ENCODE data around the gene DAGLA. TPM values are rescaled to one million over a fixed set of nuclear protein-coding genes. Genes with fewer than 3 reads are reported as not detected.

DAGLA gene
- total and polyA plus RNA-seq, 2 experiments from 2014 or later = 2.1 to 6.3 TPM

- Histone ChIP-seq H3K36me3 (no peaks in the 10 kb centered on the region), H3K4me1 (ENCODE audit: low read depth) (peaks cover 13% of the 10 kb centered on the region), H3K9me3 (ENCODE audit: low read depth) (no peaks in the 10 kb centered on the region), H3K27me3 (no peaks in the 10 kb centered on the region), H3K27ac (peak overlapping the region; percentile 34), H3K4me3 (no peak overlapping the region)
- no peak for DNase-seq (ENCODE audit: low read depth in 1 of 2, low spot score in 1 of 2)
- TF ChIP-seq, protein P1, sequence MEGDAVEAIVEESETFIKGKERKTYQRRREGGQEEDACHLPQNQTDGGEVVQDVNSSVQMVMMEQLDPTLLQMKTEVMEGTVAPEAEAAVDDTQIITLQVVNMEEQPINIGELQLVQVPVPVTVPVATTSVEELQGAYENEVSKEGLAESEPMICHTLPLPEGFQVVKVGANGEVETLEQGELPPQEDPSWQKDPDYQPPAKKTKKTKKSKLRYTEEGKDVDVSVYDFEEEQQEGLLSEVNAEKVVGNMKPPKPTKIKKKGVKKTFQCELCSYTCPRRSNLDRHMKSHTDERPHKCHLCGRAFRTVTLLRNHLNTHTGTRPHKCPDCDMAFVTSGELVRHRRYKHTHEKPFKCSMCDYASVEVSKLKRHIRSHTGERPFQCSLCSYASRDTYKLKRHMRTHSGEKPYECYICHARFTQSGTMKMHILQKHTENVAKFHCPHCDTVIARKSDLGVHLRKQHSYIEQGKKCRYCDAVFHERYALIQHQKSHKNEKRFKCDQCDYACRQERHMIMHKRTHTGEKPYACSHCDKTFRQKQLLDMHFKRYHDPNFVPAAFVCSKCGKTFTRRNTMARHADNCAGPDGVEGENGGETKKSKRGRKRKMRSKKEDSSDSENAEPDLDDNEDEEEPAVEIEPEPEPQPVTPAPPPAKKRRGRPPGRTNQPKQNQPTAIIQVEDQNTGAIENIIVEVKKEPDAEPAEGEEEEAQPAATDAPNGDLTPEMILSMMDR (IDR thresholded peaks at IDR 0.05; ENCODE audit: low read depth, low read length) = no peak
These were observed 48.1 kb downstream of the DAGLA start for GRCh38 chr11:61728066-61728939.

DNA sequence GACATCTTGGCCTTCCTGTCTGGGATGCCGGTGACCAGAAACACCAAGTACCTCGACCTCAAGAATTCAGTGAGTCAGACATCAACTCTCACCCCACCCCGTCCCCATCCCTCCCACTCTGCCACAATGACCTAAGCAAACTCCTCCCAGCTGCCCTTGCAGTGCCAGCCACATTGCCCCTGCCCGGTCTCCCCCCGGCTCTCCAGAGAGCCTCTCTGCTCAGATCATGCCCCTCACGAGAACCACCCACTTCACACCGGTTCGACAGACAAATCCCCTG, 48.7 kb downstream of the DAGLA start:
- no peaks in the 10 kb centered on the region for H3K36me3 ChIP-seq
- TF ChIP-seq, protein P1 (IDR thresholded peaks at IDR 0.05; ENCODE audit: low read depth, low read length) = no peak

GRCh38 chr11:61730240-61730994, 50.2 kb downstream of the DAGLA start:
- no peak for DNase-seq (ENCODE audit: low read depth in 1 of 2, low spot score in 1 of 2)
- Histone ChIP-seq H3K27me3 (no peaks in the 10 kb centered on the region), H3K27ac (no peak overlapping the region), H3K9me3 (ENCODE audit: low read depth) (no peaks in the 10 kb centered on the region), H3K4me1 (ENCODE audit: low read depth) (peaks cover 13% of the 10 kb centered on the region), H3K36me3 (no peaks in the 10 kb centered on the region), H3K4me3 (no peak overlapping the region)
- TF ChIP-seq, protein P1 (IDR thresholded peaks at IDR 0.05; ENCODE audit: low read depth, low read length) = no peak

More for the DNA sequence above, 48.7 kb downstream of the DAGLA start:
- H3K4me3 ChIP-seq = no peak overlapping the region
- H3K27me3 ChIP-seq = no peaks in the 10 kb centered on the region
- H3K9me3 ChIP-seq (ENCODE audit: low read depth) = no peaks in the 10 kb centered on the region
- peaks cover 13% of the 10 kb centered on the region for H3K4me1 ChIP-seq (ENCODE audit: low read depth)
- peak overlapping the region; percentile 34 for H3K27ac ChIP-seq
- DNase-seq (ENCODE audit: low read depth in 1 of 2, low spot score in 1 of 2) = peak in 1 of 2 donors; percentile 31

- H3K27ac ChIP-seq = no peak overlapping the region
These were observed 51.2 kb downstream of the DAGLA start for GRCh38 chr11:61731211-61731951.

More at GRCh38 chr11:61731211-61731951, 51.2 kb downstream of the DAGLA start:
- H3K27me3 ChIP-seq = no peaks in the 10 kb centered on the region
- no peaks in the 10 kb centered on the region for H3K36me3 ChIP-seq
- no peak for DNase-seq (ENCODE audit: low read depth in 1 of 2, low spot score in 1 of 2)
- TF ChIP-seq, protein P1 (IDR thresholded peaks at IDR 0.05; ENCODE audit: low read depth, low read length) = no peak
- H3K4me1 ChIP-seq (ENCODE audit: low read depth) = peaks cover 13% of the 10 kb centered on the region
- H3K4me3 ChIP-seq = no peak overlapping the region
- H3K9me3 ChIP-seq (ENCODE audit: low read depth) = no peaks in the 10 kb centered on the region
